Stimulated activated CD4-positive, alpha-beta T cell treated with anti-CD3 and anti-CD28 coated beads, Interleukin-2, amount 100 ng/mL, for 24 hours (primary cell): ENCODE measurements around the gene C3orf33.

ENCODE experiments used
- DNase-seq, 2 donors: peaks; one replicate each; pipeline ENCODE4 v3.0.0-alpha.2; 2020

The C3orf33 gene

DNA sequence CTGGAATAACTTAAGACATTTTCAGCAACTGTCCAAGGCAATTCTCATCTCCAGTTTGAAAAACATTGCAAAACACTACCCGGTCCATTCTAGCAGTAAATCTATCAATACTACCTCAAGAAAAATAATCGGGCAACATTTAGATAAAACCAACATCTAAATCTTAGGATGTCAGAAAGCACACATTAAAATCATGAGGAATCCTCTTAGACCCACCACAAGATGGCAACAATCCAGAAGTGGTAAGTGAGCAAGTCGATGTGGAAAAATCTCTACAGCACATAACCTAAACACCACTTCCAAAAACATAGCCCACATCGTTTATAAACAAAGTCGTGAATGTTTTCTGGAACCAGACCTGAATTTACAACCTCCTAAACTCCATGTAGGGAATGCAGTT is 66.9 kb downstream of the C3orf33 start:
- no peak for DNase-seq

DNA sequence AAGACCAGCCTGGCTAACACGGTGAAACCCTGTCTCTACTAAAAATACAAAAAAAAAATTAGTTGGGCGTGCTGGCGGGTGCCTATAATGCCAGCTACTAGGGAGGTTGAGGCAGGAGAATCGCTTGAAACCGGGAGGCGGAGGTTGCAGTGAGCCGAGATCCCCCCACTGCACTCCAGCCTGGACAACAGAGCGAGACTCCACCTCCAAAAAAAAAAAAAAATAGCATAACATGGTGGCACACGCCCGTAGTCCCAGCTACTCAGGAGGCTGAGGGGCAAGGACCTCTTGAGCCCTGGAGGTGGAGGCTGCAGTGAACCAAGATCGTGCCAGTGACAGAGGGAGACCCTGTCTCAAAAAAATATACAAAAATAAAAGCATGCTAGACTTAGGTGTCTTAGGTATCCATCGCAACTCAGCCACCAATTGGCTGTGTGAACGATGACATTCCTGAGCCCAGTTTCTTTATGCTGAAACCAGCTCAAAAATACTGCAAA is 67.5 kb downstream of the C3orf33 start:
- no peak for DNase-seq

DNA sequence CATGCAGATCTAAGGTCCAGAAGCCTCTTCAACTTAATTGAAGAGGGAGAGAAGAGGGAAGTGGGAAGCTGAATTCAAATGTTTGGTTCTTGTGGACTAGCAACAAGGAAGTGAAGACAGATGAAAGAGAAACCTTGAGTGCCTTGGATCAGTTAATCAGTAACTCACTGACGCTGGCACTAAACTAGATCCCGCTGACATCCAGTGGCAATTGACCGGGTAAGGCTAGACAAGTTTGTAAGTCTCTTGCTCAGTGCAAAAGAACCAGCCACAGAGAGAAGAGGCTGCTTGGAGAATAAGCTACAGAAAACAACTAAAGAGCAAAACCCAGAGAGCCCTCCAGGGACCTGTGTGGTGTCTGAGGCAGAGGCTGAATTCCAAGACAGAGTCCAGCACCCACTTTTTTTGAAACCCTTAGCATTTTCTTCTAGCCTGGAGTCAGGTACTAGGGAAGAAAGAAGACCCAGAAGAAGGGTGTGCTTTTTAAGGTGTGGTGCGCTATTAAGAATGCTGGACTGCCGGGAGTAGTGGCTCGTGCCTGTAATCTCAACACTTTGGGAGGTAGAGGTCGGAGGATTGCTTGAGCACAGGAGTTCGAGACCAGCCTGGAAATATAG is 68.1 kb downstream of the C3orf33 start:
- no peak for DNase-seq

DNA sequence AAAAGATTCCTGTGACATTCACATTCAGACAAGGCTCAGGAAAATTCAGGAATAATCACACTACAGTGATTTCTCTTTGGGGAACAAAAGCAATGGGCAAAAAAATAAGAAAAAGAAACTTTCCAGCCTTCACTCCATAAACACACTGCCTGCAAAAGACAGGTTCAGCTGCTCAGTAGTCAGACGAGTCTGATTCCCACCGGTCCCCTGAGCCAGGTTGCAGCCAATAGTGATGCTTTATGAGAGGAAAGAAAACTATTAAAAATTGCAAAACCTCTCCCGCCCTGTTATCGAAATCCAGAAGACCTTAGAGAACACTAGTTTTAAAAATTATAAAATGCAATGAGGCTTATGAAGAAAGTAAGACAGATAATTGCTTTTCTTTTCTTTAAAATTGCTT is 69.7 kb downstream of the C3orf33 start:
- no peak for DNase-seq

DNA sequence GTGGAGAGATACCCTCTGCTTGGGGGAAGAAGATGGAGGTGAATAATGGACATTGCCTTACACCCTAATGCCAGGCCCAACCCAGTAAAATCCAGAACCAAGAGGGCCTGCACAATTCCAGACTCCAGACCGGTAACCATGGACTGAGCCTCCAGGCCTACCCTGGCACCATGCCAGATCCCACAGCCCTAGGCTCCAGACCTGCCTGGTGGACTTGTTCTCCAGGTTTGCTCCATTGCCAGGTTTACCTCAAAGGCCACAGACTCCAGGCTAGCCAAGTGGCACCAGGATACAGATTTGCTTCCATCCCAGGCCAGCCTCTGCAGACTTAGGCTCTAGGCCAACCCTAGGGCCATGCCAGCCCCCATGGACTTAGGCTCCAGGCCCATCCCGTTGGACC is 75.2 kb downstream of the C3orf33 start:
- DNase-seq = no peak

DNA sequence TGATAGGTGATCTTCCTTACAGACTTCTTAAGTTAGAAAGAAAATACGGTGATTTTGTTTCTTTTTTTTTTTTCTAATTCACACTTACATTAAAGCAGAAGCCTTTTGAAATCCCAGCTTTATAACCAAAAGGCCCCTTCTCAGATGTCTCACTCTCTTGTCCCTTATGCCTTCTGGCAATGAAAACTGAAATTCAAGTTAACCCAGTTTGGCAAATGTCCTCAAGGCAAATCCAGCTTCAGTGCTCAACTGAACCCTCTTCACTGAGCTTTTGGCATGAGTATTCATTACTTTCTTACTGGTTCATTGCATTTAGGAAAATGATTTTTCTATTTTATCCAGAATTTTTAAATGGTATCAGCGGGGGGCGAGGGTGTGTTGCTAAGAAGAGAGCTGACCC is 78.2 kb downstream of the C3orf33 start:
- no peak for DNase-seq

DNA sequence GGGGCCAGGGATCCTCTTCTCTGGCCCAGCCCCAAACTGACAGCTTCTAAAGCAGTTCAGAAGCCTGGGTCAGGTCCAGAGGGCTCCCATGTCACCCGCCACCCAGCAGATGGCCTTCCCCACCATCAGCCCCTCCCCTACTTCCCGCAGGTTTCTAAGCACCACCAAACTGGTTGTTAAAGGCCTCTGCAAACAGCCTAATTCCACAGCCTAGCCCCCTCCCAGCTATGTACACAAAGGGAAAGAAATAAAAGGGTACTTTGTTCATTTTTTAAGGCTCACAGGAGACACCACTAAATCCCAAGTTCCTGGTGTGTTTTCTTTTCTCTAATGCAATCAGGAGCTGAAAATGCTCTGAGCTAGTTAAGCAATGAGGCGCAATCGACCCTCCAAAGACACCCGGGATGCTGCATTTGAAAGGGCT is 91.8 kb downstream of the C3orf33 start:
- DNase-seq = no peak
